GM18507 (cell line): ENCODE measurements around the gene LYPLAL1.
"Not testable (repeated sequence)": the region's sequence is repeated elsewhere in the genome, so short reads cannot be mapped to it uniquely, and the experiment has no call there.

Source experiments
- DNase-seq: peaks from one replicate; pipeline ENCODE4 v3.0.0; 2011; ENCODE audit warnings: low read depth; ENCODE audit not compliant: insufficient read length; ENCODE audit errors: extremely low spot score
- FAIRE-seq: peaks from 2 replicates; lab custom pipeline; 2011; peaks lifted over from hg19 to GRCh38; lab: Jason Lieb, UNC

The LYPLAL1 gene

GRCh38 chr1:219202567-219202966 lies 28.9 kb downstream of the LYPLAL1 start:
- DNase-seq, result no peak
- no peak for FAIRE-seq

DNA sequence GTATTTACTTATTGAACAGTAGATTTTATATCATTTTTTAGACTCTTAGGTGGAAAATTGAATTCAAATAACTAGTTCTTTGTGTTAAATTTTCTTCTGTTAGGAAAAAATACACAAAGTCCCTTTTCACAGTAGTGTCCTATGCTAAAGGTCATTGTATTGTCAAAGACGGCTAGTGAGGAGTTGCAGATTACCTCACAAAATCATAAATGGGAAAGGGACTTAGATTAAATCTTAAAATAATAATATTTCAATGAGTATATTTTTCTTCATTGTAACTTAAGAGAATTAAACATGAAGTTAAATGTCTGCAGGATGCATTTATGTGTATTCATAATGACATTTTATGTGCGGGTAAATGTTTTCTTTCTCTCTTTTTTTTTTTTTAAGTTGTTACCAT lies 32.7 kb downstream of the LYPLAL1 start:
- DNase-seq (no peak), FAIRE-seq (no peak)

- no peak for DNase-seq
- no peak for FAIRE-seq
Observed at GRCh38 chr1:219209578-219209977, 35.9 kb downstream of the LYPLAL1 start.

DNA sequence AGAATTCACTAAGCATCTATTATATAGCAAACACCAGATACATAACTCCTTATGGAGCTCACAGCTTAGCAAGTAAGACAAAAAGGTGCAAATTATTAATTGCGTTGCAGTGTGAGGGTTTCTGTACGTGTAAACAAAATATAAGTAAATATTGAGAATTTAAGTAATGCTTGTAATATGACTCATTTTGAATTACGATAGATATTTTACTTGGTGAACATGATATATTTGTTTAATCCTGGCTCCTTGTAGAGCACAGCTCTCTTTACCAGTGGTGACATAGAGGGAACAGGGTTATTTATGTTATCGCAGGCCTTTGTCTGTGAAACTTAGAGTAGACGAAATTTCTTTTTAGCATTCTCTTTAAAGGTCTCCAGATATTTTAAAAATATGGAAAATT lies 36.4 kb downstream of the LYPLAL1 start:
- FAIRE-seq (no peak), DNase-seq (no peak)

GRCh38 chr1:219215477-219215876 lies 41.8 kb downstream of the LYPLAL1 start:
- FAIRE-seq, result no peak
- no peak for DNase-seq

GRCh38 chr1:219220945-219221344 lies 47.3 kb downstream of the LYPLAL1 start:
- FAIRE-seq (peak; percentile 42), DNase-seq (no peak)

- DNase-seq (no peak), FAIRE-seq (no peak)
Observed at GRCh38 chr1:219223496-219223895, 49.8 kb downstream of the LYPLAL1 start.

- FAIRE-seq (no peak), DNase-seq (no peak)
Observed at GRCh38 chr1:219226196-219226595, 52.5 kb downstream of the LYPLAL1 start.

GRCh38 chr1:219227360-219228057 lies 53.8 kb downstream of the LYPLAL1 start:
- DNase-seq (no peak), FAIRE-seq (no peak)

DNA sequence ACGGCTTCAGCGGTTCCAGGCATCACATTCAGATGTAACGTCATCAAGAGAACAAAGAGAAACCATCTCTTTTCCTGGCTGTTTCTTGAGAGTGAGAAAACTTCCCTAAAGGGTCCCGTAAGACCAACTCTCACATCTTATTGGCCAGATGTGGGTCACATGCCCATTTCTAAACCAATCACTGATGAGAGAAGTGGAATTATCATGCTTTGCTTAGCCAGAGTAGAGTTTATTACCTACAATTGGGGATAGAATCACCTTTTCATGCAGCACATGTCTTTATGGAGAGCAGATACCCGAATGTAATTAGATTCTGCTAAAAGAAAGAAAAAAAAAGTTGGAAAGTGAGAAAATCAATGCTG lies 54.4 kb downstream of the LYPLAL1 start:
- DNase-seq (no peak), FAIRE-seq (no peak)

DNA sequence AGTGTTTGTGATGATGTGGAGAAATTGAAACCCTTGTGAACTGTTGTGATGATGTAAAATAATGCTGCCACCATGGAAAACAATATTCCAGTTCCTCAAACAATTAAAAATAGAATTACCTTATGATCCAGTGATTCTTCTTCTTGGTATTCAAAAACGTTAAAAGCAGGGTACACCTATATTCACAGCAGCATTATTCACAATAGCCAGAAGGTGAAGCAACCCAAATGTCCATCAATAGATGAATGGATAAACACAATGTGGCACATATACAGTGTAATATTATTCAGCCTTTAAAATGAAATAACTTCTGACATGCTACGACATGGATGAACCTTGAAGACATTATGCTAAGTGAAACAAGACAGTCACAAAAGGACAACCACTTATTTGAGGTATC lies 59.2 kb downstream of the LYPLAL1 start:
- no peak for FAIRE-seq
- no peak for DNase-seq

GRCh38 chr1:219235903-219236481 lies 62.3 kb downstream of the LYPLAL1 start:
- DNase-seq (no peak), FAIRE-seq (no peak)

DNA sequence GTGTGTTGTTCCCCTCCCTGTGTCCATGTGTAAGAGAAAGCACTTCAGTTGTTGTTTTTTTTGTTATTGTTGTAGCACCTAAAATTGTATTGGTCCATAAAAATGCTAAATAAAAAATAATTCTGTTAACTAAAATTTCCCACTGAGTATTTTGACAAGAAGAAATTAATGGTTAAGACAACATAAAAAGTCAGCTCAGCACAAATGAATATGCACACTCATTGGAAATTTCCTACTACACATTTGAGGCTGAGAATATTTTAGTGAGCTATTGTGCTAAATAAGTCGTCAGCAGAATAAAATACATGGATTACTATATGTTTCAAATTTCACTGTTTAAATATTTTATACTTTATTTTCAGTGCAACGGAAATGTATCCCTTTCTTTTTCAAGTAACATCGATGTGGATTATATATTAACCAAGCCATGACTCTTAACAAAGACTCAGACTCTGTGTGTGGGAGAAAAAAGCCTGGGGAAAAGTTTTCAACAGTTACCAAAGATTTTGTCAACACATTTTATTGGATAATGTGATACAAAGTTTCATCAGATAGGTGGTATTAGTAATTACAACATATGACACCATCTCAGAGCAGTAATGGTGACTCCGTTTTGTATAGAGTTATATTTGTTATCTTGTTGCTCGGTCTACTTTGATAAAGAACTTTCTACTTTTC lies 63.4 kb downstream of the LYPLAL1 start:
- FAIRE-seq (no peak), DNase-seq (no peak)

DNA sequence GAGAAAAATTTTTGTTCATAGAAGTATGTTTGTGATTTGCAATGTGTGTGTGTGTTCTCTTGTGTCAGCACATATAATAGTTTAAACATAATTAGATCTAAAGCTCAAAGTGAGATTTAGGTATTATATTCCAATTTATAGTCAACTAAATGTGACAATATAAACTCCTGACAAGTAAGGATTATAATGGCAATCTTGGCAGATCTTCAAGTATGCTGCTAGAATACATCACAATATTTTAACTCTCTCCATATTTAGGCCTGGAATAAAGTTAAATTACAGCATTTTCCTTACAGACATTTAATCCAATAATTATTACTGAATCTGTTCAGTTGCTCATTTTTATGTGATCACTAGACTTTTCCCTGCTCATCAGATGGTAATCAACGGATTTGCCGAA lies 65.8 kb downstream of the LYPLAL1 start:
- DNase-seq, result no peak
- no peak for FAIRE-seq

- no peak for FAIRE-seq
Observed at GRCh38 chr1:219244864-219245263, 71.2 kb downstream of the LYPLAL1 start.

GRCh38 chr1:219247441-219247840 lies 73.8 kb downstream of the LYPLAL1 start:
- no peak for DNase-seq
- no peak for FAIRE-seq

More at GRCh38 chr1:219244864-219245263, 71.2 kb downstream of the LYPLAL1 start:
- DNase-seq, result no peak

GRCh38 chr1:219250468-219250867 lies 76.8 kb downstream of the LYPLAL1 start:
- DNase-seq, FAIRE-seq: not testable (repeated sequence)

- FAIRE-seq, result no peak
- no peak for DNase-seq
Observed at GRCh38 chr1:219257751-219258150, 84.1 kb downstream of the LYPLAL1 start.

DNA sequence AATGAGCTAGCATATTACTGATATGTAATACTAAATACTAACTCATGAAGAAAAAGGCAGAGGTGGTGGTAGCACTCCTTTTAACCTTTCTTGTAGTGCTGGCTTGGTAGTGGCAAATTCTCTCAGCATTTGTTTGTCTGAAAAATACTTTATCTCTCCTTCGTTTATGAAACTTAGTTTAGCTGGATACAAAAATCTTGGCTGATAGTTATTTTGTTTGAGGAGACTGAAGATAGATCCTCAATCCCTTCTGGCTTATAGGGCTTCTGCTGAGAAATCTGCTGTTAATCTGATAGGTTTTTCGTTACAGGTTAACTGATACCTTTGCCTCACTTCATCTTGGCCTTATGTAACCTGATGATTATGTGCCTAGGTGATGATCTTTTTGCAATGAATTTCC lies 87.8 kb downstream of the LYPLAL1 start:
- FAIRE-seq (no peak), DNase-seq (no peak)
